ENCODE measurements around the gene MTA2.

The MTA2 gene

DNA sequence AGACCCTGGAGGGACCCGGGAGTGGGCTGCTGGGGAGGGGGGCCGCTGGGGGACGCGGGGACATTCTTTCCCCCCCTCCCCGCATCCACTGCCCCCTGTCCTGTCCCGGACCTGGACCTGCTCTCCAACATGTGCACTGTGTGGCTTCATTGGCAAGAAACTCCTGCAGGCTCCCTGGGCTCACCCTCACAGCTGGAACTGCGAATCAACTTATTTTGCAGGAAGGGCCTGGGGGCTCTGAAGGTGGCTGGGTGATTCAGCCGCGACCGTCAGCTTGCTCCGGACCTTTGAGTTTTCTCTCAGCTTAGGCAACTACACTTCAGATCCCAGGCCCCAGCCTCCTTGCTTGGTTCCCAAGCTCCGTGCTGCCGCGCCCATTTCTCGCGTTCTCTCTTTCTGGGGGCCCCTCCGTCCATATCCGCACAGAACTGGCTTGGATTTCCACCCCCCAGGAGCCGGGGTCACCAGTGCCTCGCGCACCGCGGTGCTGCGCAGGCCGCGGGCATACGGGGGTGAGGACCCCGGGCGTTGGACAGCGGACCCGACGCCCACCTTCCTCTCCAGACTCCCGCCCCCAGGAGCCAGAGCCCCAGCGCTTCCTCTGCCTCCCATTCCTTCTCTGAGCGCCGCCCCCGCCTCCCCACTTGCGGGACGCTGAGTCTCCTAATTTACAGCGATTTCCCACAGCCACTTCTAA is 54.6 kb downstream of the MTA2 start:
- no peak for DNase-seq (ENCODE audit: low read depth in 3 of 3)

DNA sequence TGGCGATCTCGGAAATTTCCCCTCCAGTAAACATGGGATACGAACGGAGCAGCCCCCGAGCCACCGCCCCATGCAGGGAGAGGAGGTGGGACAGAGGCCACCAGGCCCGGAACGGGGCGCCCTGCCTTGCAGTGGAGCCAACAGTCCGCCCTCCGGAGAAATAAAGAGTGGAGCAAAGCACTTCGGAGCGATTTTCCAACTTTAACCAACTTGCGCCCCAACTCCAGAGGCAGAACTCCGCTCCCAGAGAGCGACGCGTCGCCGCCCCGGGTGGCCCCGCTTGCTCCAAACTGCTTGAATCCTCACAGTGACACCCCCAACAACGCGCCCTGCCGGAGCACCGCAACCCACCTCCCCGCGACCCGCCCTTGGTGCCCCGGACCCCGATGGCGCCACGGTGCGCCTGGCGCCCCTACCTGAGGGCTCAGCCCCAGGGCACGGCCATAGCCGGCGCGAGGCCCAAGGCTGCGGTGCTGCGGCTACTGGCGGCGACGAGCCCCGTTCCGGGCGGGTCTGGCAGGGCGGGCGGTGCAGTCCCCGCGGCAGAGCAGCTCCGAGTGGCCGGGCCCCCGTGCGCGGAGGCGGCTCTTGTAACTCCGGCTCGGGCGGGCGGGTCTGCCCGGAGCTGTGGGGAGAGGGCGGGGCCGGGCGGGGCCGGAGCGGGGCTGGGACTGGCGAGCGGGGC is 55.3 kb downstream of the MTA2 start, which contains the start of gene AHNAK:
Gene AHNAK (minus strand): TSS at position 563 of the 685 bp plus-strand sequence. CDS start 10,708 bp downstream, outside the sequence.
- DNase-seq (ENCODE audit: low read depth in 3 of 3): no peak

DNA sequence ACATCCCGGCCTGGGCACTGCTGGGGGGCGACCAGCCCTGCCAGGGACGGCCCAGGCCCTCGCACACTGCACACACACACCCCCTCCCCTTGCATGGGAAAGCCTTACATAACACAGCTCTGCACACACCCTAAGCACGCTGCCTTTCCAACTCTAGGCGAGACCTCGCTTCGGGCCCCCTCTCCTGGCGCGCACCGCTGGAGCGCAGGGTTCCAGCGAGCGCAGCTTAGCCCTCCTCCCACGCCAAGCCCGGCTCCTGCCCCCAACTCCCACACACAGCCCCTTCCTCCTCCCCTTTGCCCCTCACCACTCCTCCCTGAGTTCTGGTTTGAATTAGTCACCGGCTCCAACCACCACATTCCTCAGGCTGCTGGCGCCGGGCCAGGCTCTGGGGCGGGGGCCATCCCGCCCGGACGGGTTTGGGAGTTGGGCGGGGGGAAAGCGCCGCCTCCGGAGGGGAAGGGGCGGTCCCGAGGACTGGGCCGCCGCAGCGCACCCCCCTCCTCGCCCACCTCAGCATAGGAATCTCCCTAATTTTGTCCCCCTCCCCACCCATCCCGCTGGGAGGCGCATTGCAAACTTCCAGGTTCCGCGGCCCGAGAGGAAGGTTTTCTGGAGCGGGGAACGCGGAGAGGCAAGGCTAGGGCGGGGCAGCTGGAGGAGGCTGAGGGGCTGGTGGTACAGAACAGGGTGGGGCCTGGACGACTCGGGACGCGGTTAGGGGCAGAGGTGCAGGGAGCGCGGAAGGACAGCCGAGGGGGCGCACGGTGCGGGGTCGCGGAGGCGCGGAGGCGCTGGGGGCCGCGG is 56.0 kb downstream of the MTA2 start:
- no peak for DNase-seq (ENCODE audit: low read depth in 3 of 3)

GRCh38 chr11:62544581-62545436 is 56.9 kb downstream of the MTA2 start:
- DNase-seq (ENCODE audit: low read depth in 3 of 3): no peak

DNA sequence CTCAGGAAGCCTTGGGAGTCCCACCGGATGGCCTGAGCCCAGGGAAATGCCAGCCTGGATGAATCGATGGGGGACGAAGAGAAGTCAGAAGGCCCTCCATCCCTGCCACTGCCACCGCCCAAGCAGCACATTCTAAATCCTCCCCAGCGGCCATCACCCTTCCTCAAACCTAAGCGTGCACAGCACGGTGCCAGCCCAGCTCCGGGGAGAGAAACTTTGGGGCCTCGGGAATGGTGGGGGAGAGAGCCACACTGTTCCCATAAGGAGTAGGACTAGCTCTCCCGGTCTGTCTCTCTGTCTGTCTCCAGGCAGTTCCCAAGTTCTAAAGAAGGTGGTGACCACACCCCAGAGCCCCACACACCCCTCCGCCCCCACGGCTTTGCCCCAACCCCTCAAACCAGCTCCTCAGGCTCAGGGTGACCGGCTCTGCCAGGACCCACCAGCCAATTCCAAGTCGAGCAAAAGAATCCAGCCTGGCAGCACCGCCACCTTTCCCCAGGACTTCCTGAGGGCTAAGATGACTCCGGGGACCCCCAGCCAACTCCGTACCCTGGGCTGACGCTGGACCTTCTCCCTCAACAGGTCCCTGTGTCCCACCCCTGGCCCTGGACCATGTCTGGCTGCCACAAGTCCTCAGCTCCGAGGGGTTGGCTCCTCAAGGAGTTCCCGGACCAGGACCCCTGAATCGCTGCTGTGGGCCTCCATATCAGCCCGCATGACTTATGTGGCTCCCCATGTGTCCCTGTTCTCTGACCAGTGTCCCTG is 57.8 kb downstream of the MTA2 start:
- no peak for DNase-seq (ENCODE audit: low read depth in 3 of 3)

Measured in stimulated activated CD4-positive, alpha-beta T cell treated with anti-CD3 and anti-CD28 coated beads, TNF-alpha, amount 100 ng/mL, for 48 hours (primary cell).